HEK293T (cell line): ENCODE results near the gene DPP4.
"Not testable (repeated sequence)": the region's sequence is repeated elsewhere in the genome, so short reads cannot be mapped to it uniquely, and the experiment has no call there.

Source experiments
- CTCF ChIA-PET: fragments of 350-600 bp; formaldehyde crosslinking; extraction: SDS; loops from one replicate; lab custom pipeline; 2021; ENCODE audit warnings: antibody characterized with exemption, inconsistent platforms; lab: Yijun Ruan, JAX
- POLR2A ChIA-PET: fragments of 350-600 bp; formaldehyde crosslinking; extraction: SDS; loops from one replicate; lab custom pipeline; 2020; ENCODE audit warnings: antibody characterized with exemption, inconsistent platforms; lab: Yijun Ruan, JAX
- DNase-seq: peaks from one replicate; pipeline ENCODE4 v3.0.0; 2012; ENCODE audit warnings: mixed read lengths; ENCODE audit errors: extremely low spot score
- ARNT ChIP-seq: fragments of 450-650 bp; IDR thresholded peaks from 2 replicates; pipeline ENCODE4 v1.6.1; 2017; ENCODE audit warnings: mild to moderate bottlenecking
- BHLHE40 ChIP-seq: fragments of 450-650 bp; IDR thresholded peaks from 2 replicates; pipeline ENCODE4 v1.6.1; 2016; ENCODE audit warnings: mild to moderate bottlenecking, moderate library complexity, borderline replicate concordance
- CTBP1 ChIP-seq: fragments of 450-650 bp; IDR thresholded peaks from 2 replicates; pipeline ENCODE4 v1.6.1; 2016; ENCODE audit warnings: borderline replicate concordance
- ELF4 ChIP-seq: fragments of 450-650 bp; IDR thresholded peaks from 2 replicates; pipeline ENCODE4 v1.6.1; 2017; ENCODE audit warnings: antibody characterized with exemption
- FOXA1 ChIP-seq: fragments of 450-650 bp; IDR thresholded peaks from 2 replicates; pipeline ENCODE4 v1.6.1; 2016; ENCODE audit warnings: mild to moderate bottlenecking
- FOXK2 ChIP-seq: fragments of 450-650 bp; IDR thresholded peaks from 2 replicates; pipeline ENCODE4 v1.6.1; 2016; ENCODE audit warnings: mild to moderate bottlenecking
- FOXM1 ChIP-seq: fragments of 450-650 bp; IDR thresholded peaks from 2 replicates; pipeline ENCODE4 v1.6.1; 2017; ENCODE audit warnings: mild to moderate bottlenecking, borderline replicate concordance
- HDGF ChIP-seq: fragments of 450-650 bp; IDR thresholded peaks from 2 replicates; pipeline ENCODE4 v1.6.1; 2017; ENCODE audit warnings: antibody characterized with exemption, borderline replicate concordance
- L3MBTL2 ChIP-seq: fragments of 450-650 bp; conservative IDR thresholded peaks from 2 replicates; pipeline ENCODE4 v1.6.1; 2016; ENCODE audit warnings: mild to moderate bottlenecking
- LEF1 ChIP-seq: fragments of 450-650 bp; IDR thresholded peaks from 2 replicates; pipeline ENCODE4 v1.6.1; 2017; ENCODE audit warnings: mild to moderate bottlenecking, borderline replicate concordance
- NFRKB ChIP-seq: fragments of 450-650 bp; IDR thresholded peaks from 2 replicates; pipeline ENCODE4 v1.6.1; 2016; ENCODE audit warnings: mild to moderate bottlenecking, moderate library complexity
- SP1 ChIP-seq: fragments of 450-650 bp; IDR thresholded peaks from 2 replicates; pipeline ENCODE4 v1.6.1; 2017
- SUZ12 ChIP-seq: fragments of 450-650 bp; IDR thresholded peaks from 2 replicates; pipeline ENCODE4 v1.6.1; 2016; ENCODE audit warnings: mild to moderate bottlenecking
- TARDBP ChIP-seq: fragments of 450-650 bp; IDR thresholded peaks from 2 replicates; pipeline ENCODE4 v1.6.1; 2016
- ZNF384 ChIP-seq: fragments of 450-650 bp; IDR thresholded peaks from 2 replicates; pipeline ENCODE4 v1.6.1; 2016
- TF ChIP-seq, protein P1 (sequence below): fragments of 450-650 bp; IDR thresholded peaks from 2 replicates; pipeline ENCODE4 v1.6.1; 2016

DPP4 gene

DNA sequence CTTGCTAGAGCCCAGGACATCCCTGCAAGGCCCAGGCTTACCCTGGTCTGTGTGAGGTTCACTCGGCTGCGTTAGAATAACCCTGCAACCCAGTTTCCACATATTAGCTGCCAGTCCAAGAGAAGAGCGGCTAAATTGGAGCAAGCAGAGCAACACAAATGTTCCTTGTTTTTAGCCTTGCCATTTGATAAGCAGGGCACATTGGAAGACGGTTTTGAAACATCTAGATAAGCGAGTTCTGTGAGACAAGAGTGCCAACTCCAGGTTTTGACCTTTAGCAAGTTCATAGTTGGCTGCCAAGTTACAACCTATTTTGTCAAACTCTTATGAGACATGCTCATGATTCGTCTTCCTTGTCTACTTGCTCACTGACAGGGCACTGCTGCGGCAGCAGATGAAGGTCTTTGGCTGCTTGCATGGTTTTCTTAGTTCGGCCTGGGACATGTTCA is 23.5 kb downstream of the DPP4 start:
- no peak for DNase-seq
- ChIA-PET POLR2A (no interaction called here), CTCF (no interaction called here)
- TF ChIP-seq SUZ12 (no peak), TARDBP (no peak), SP1 (no peak), BHLHE40 (no peak), FOXA1 (no peak), LEF1 (no peak), ELF4 (no peak), NFRKB (no peak), L3MBTL2 (no peak), ARNT (no peak), HDGF (no peak), CTBP1 (no peak), FOXK2 (no peak), ZNF384 (no peak)
- TF ChIP-seq, protein P1, sequence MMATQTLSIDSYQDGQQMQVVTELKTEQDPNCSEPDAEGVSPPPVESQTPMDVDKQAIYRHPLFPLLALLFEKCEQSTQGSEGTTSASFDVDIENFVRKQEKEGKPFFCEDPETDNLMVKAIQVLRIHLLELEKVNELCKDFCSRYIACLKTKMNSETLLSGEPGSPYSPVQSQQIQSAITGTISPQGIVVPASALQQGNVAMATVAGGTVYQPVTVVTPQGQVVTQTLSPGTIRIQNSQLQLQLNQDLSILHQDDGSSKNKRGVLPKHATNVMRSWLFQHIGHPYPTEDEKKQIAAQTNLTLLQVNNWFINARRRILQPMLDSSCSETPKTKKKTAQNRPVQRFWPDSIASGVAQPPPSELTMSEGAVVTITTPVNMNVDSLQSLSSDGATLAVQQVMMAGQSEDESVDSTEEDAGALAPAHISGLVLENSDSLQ: no peak

DNA sequence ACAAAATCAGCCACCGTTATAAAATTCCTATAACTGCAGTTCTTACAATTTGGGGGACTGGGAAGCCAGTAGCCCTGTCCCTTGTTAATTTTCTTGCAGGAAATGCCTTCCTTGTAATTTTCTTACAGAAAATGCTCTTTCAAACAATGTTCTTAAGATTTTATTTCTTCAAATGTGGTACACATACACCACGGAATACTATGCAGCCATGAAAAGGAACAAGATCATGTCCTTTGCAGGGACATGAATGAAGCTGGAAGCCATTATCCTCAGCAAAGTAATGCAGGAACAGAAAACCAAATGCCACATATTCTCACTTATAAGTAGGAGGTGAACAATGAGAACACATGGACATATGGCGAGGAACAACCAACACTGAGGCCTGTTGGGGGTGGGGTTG is 24.9 kb downstream of the DPP4 start:
- CTCF ChIA-PET, DNase-seq, POLR2A ChIA-PET: not testable (repeated sequence)

DNA sequence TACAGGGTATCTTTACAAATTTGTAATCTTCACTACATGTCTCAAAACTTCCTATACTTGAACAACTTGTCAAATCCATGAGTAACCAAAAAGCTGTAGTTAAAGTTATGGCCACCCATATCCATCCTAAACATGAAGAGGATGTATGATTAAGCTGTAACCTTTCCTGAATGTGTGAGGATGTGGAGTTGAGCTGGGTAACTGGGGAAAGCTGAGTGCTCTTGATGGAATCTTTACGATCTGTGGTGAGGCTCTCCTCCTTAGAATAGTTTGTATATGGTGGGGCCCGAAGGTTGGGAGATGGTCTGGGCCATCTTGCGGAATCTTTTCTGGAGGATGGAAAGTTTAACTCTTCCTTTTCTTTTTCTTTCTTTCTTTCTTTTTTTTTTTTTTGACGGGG is 29.4 kb downstream of the DPP4 start:
- DNase-seq: no peak
- ChIA-PET CTCF (no interaction called here), POLR2A (no interaction called here)
- TF ChIP-seq FOXA1 (no peak), FOXK2 (no peak), LEF1 (no peak)
- TF ChIP-seq, protein P1: no peak

DNA sequence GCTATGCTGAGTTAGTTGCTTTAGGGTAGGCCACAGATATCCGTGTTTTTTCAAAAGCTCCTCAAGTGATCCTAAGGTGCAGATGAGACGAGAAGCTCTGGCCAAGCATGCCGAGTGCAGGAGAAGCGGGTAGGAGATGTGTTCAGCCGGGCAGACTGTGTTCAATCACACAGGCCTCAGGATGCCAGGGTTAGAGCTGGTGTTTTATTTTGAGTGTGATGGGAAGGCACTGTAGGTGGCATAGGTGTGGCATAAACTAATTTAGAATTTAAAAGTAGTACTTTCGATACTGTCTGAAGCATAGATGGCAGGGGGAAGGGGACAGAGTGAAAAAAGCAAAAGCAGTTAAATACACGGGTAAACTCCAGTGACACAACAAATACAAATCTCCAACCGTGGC is 30.9 kb downstream of the DPP4 start:
- ChIA-PET CTCF (no interaction called here), POLR2A (no interaction called here)
- no peak for DNase-seq
- no peak for TF ChIP-seq BHLHE40
- no peak for TF ChIP-seq SP1
- TF ChIP-seq TARDBP: no peak
- no peak for TF ChIP-seq FOXM1
- no peak for TF ChIP-seq HDGF
- no peak for TF ChIP-seq SUZ12
- TF ChIP-seq ELF4: no peak
- TF ChIP-seq CTBP1: no peak
- no peak for TF ChIP-seq L3MBTL2
- TF ChIP-seq FOXK2: no peak
- TF ChIP-seq ZNF384: no peak
- TF ChIP-seq LEF1: no peak
- TF ChIP-seq, protein P1: no peak
- no peak for TF ChIP-seq FOXA1
- no peak for TF ChIP-seq NFRKB
- TF ChIP-seq ARNT: no peak

DNA sequence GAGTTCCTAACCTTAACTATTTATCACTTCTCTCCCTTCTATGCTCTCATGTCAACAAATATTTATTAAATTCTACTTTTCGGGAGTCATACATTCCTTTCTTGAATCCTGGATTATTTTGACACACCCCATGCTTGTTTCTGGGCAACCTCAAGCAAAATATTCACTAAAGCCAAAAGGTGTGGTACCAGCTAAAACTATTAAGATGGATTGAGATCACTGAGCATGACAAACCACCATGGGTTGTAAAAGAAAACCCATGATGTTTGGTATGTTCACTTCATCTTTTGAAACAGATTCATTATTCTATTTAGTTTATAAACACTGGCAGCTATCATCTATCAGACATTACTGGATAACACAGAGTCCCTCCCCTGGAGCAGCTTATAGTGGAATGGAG is 32.5 kb downstream of the DPP4 start:
- TF ChIP-seq L3MBTL2: no peak
- no peak for TF ChIP-seq FOXK2
- TF ChIP-seq BHLHE40: no peak
- TF ChIP-seq ELF4: no peak
- TF ChIP-seq SUZ12: no peak
- TF ChIP-seq FOXA1: no peak
- TF ChIP-seq TARDBP: no peak
- TF ChIP-seq HDGF: no peak
- TF ChIP-seq ZNF384: no peak
- TF ChIP-seq CTBP1: no peak
- no peak for TF ChIP-seq NFRKB
- TF ChIP-seq, protein P1: no peak
- TF ChIP-seq FOXM1: no peak
- no peak for TF ChIP-seq SP1
- no peak for TF ChIP-seq LEF1
- no peak for TF ChIP-seq ARNT
- CTCF ChIA-PET: no interaction called here
- DNase-seq: no peak
- POLR2A ChIA-PET: no interaction called here

DNA sequence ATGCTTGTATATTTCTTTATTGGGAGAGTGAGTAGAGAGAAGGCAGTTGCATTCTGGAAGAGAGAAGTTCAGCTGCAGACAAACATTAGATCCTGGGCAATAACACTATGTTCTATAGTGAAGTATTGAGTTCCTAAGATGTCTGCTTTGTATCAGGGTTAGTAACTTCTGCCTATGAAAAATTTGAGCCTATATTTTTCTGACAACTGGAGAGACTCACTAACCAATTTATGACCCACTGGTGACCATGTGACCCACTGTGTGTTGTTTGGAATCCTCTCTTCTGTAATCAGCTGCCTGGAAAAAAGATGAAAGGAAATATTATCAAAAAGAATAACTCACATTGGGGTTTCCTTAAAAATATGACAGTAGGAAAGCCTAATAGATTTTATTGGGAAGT is 35.3 kb downstream of the DPP4 start:
- no peak for TF ChIP-seq ELF4
- no peak for TF ChIP-seq FOXA1
- no peak for TF ChIP-seq CTBP1
- TF ChIP-seq, protein P1: no peak
- TF ChIP-seq FOXM1: no peak
- no peak for TF ChIP-seq SP1
- no peak for TF ChIP-seq NFRKB
- no peak for TF ChIP-seq FOXK2
- TF ChIP-seq ARNT: no peak
- no peak for TF ChIP-seq BHLHE40
- no peak for TF ChIP-seq SUZ12
- no peak for TF ChIP-seq L3MBTL2
- no peak for TF ChIP-seq ZNF384
- no peak for TF ChIP-seq TARDBP
- TF ChIP-seq HDGF: no peak
- CTCF ChIA-PET: no interaction called here
- DNase-seq: no peak
- POLR2A ChIA-PET: no interaction called here
